Adrenal gland (tissue), 5 donors: ENCODE measurements around the gene CMTM8.

ENCODE experiments used
- POLR2A ChIP-seq, 2 donors: fragments of 450-650 bp; IDR thresholded peaks; one replicate each; pipeline ENCODE4 v1.6.1; 2017; ENCODE audit warnings: antibody characterized with exemption in 2 of 2, mild to moderate bottlenecking in 2 of 2, moderate library complexity in 1 of 2
- TF ChIP-seq, protein P1 (sequence below), 6 experiments: fragments of 450-650 bp in 4 of 6; fragments of 200-600 bp in 2 of 6; sonication (generic) in 1 of 6; IDR thresholded peaks; 1 replicate in 5 of 6; 2 replicates in 1 of 6; pipeline versions ENCODE4 v1.5.1 to v1.8.0; 2016 to 2021; ENCODE audit warnings: antibody characterized with exemption in 6 of 6, mild to moderate bottlenecking in 2 of 6, moderate library complexity in 1 of 6
- donor health status: DM: no; HTN: no; CAD: no.

- TF ChIP-seq, protein P1, sequence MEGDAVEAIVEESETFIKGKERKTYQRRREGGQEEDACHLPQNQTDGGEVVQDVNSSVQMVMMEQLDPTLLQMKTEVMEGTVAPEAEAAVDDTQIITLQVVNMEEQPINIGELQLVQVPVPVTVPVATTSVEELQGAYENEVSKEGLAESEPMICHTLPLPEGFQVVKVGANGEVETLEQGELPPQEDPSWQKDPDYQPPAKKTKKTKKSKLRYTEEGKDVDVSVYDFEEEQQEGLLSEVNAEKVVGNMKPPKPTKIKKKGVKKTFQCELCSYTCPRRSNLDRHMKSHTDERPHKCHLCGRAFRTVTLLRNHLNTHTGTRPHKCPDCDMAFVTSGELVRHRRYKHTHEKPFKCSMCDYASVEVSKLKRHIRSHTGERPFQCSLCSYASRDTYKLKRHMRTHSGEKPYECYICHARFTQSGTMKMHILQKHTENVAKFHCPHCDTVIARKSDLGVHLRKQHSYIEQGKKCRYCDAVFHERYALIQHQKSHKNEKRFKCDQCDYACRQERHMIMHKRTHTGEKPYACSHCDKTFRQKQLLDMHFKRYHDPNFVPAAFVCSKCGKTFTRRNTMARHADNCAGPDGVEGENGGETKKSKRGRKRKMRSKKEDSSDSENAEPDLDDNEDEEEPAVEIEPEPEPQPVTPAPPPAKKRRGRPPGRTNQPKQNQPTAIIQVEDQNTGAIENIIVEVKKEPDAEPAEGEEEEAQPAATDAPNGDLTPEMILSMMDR (IDR thresholded peaks at IDR 0.05) = no peak
- no peak for TF ChIP-seq POLR2A (IDR thresholded peaks at IDR 0.05)
Observed at GRCh38 chr3:32284443-32285212, 46.1 kb downstream of the CMTM8 start.
